HG02973 (cell line): Measurements from ENCODE around the gene LAMA5.
"Not testable (repeated sequence)": the region's sequence is repeated elsewhere in the genome, so short reads cannot be mapped to it uniquely, and the experiment has no call there.

Experiments used
- ATAC-seq: cut with Tn5 transposase; IDR thresholded peaks from one replicate; pipeline ENCODE4 v1.9.1; 2021; ENCODE audit warnings: moderate library complexity; ENCODE audit not compliant: unreplicated experiment

The LAMA5 gene

GRCh38 chr20:62389601-62390087 lies 22.5 kb upstream of the LAMA5 start:
- ATAC-seq = no peak

- ATAC-seq = no peak
Observed at GRCh38 chr20:62388839-62389600, 21.9 kb upstream of the LAMA5 start.

GRCh38 chr20:62387933-62388635 lies 21.0 kb upstream of the LAMA5 start:
- no peak for ATAC-seq

- ATAC-seq = peak; percentile 8
Observed at GRCh38 chr20:62387219-62387913, 20.3 kb upstream of the LAMA5 start.

GRCh38 chr20:62386383-62387218 lies 19.5 kb upstream of the LAMA5 start, which contains the start of gene RPS21:
TSS of gene RPS21 (plus strand) at chr20:62387103. CDS start at chr20:62387339, 236 bp downstream.
- peak; percentile 71 for ATAC-seq

- ATAC-seq = peak; percentile 52
Observed at GRCh38 chr20:62382306-62383198, 15.4 kb upstream of the LAMA5 start.

GRCh38 chr20:62381842-62382241 lies 14.7 kb upstream of the LAMA5 start:
- no peak for ATAC-seq

- no peak for ATAC-seq
Observed at GRCh38 chr20:62381202-62381797, 14.2 kb upstream of the LAMA5 start.

GRCh38 chr20:62378215-62378614 lies 11.1 kb upstream of the LAMA5 start:
- ATAC-seq = no peak

- no peak for ATAC-seq
Observed at GRCh38 chr20:62377615-62378178, 10.6 kb upstream of the LAMA5 start.

GRCh38 chr20:62377064-62377461 lies 10.0 kb upstream of the LAMA5 start:
- ATAC-seq = no peak

- ATAC-seq = no peak
Observed at GRCh38 chr20:62376112-62377063, 9.3 kb upstream of the LAMA5 start.

GRCh38 chr20:62374331-62375152 lies 7.4 kb upstream of the LAMA5 start:
- no peak for ATAC-seq

GRCh38 chr20:62373631-62374179 lies 6.6 kb upstream of the LAMA5 start:
- ATAC-seq = not testable (repeated sequence)

GRCh38 chr20:62372042-62372993 lies 5.2 kb upstream of the LAMA5 start:
- no peak for ATAC-seq
